Panc1 (cell line): ENCODE data around the gene RPE. TPM values are rescaled to one million over a fixed set of nuclear protein-coding genes. Genes with fewer than 3 reads are reported as not detected.

Source experiments
- ATAC-seq: fragments of 200-7000 bp; cut with Tn5 transposase; 2 replicates; pipeline ENCODE4 v1.9.1; 2020; ENCODE audit warnings: mild to moderate bottlenecking, moderate library complexity
- BruUV-seq: library from RNA; stranded (reverse); fragments of 400-500 nt; replicated peaks from 2 replicates; lab custom pipeline; 2021; lab: Mats Ljungman, UMichigan
- CTCF ChIA-PET: fragments of 300-600 bp; sonication (Branson Sonifier 250); formaldehyde crosslinking; loops from one replicate; lab custom pipeline; 2022; ENCODE audit warnings: antibody characterized with exemption; lab: Charles Lee
- POLR2A ChIA-PET: fragments of 300-600 bp; sonication (Branson Sonifier 250); formaldehyde crosslinking; loops from one replicate; lab custom pipeline; 2022; ENCODE audit warnings: antibody characterized with exemption; lab: Charles Lee
- DNase-seq: peaks from one replicate; pipeline ENCODE4 v3.0.0-alpha.2; 2010; ENCODE audit warnings: low read depth, low spot score
- H3K27ac ChIP-seq: 2 replicates; pipeline ENCODE4 v1.5.1; 2011; ENCODE audit warnings: mild to moderate bottlenecking, low read length, inconsistent platforms
- H3K27me3 ChIP-seq: fragments of 200-500 bp; sonication (Bioruptor generic); 2 replicates; pipeline ENCODE4 v1.6.0; 2014; ENCODE audit warnings: low read length, inconsistent platforms; ENCODE audit not compliant: control insufficient read depth, insufficient read depth
- H3K36me3 ChIP-seq: fragments of 200-500 bp; sonication (Bioruptor generic); 2 replicates; pipeline ENCODE4 v1.5.1; 2014; ENCODE audit warnings: inconsistent platforms, mild to moderate bottlenecking, low read length, moderate library complexity; ENCODE audit not compliant: control insufficient read depth, insufficient read depth
- H3K4me1 ChIP-seq: 2 replicates; pipeline ENCODE4 v1.5.1; 2011; ENCODE audit warnings: inconsistent platforms, mild to moderate bottlenecking, low read length, moderate library complexity; ENCODE audit not compliant: control insufficient read depth, insufficient read depth
- H3K4me3 ChIP-seq, 2 experiments: 2 replicates each; pipeline ENCODE4 v1.5.1; 2011 to 2012; ENCODE audit warnings: low read depth in 2 of 2, low read length in 2 of 2, mild to moderate bottlenecking in 2 of 2, inconsistent platforms in 1 of 2, moderate library complexity in 1 of 2
- H3K9me3 ChIP-seq: fragments of 200-500 bp; sonication (Bioruptor generic); 2 replicates; pipeline ENCODE4 v1.5.1; 2014; ENCODE audit warnings: low read depth, mild to moderate bottlenecking, inconsistent platforms, low read length, moderate library complexity; ENCODE audit not compliant: control insufficient read depth, insufficient read depth
- POLR2AphosphoS5 ChIP-seq: IDR thresholded peaks from 2 replicates; pipeline ENCODE4 v1.6.1; 2012; ENCODE audit warnings: mild to moderate bottlenecking, low read depth, low read length, moderate library complexity
- SIN3A ChIP-seq: IDR thresholded peaks from 2 replicates; pipeline ENCODE4 v1.6.1; 2012; ENCODE audit warnings: low read depth, mild to moderate bottlenecking, low read length, moderate library complexity, borderline replicate concordance; ENCODE audit not compliant: insufficient read depth
- TCF7L2 ChIP-seq: IDR thresholded peaks from 2 replicates; pipeline ENCODE4 v1.6.1; 2011; ENCODE audit warnings: mild to moderate bottlenecking, low read depth, low read length, inconsistent platforms
- in situ Hi-C: cut with HindIII; loops from 2 replicates; pipeline ENCODE4 v1.10.0; 2016; ENCODE audit warnings: low sequenced_read_pairs, low pct_unique_long_range_greater_than_20kb
- intact Hi-C: fragments of 100-400 bp; cut with micrococcal nuclease; formaldehyde crosslinking; loops from one replicate; pipeline ENCODE4 v1.10.0; 2022; ENCODE audit not compliant: unreplicated experiment
- total RNA-seq: library from RNA; stranded (reverse); gene quantifications from one replicate; pipeline ENCODE4 v1.2.1, GENCODE V29; 2021; ENCODE audit not compliant: unreplicated experiment
- TF ChIP-seq, protein P1 (sequence below), 2 experiments: IDR thresholded peaks; 2 replicates each; pipeline ENCODE4 v1.6.1; 2011 to 2012; ENCODE audit warnings: low read depth in 2 of 2, control low read depth in 1 of 2, low read length in 1 of 2, mild to moderate bottlenecking in 1 of 2, moderate library complexity in 1 of 2; ENCODE audit not compliant: insufficient read depth in 1 of 2
- TF ChIP-seq, protein P2 (sequence below): fragments of 450-650 bp; IDR thresholded peaks from 2 replicates; pipeline ENCODE4 v1.5.1; 2017; ENCODE audit warnings: mild to moderate bottlenecking

The RPE gene
- total RNA-seq, 1 experiment from 2014 or later = 100 TPM

DNA sequence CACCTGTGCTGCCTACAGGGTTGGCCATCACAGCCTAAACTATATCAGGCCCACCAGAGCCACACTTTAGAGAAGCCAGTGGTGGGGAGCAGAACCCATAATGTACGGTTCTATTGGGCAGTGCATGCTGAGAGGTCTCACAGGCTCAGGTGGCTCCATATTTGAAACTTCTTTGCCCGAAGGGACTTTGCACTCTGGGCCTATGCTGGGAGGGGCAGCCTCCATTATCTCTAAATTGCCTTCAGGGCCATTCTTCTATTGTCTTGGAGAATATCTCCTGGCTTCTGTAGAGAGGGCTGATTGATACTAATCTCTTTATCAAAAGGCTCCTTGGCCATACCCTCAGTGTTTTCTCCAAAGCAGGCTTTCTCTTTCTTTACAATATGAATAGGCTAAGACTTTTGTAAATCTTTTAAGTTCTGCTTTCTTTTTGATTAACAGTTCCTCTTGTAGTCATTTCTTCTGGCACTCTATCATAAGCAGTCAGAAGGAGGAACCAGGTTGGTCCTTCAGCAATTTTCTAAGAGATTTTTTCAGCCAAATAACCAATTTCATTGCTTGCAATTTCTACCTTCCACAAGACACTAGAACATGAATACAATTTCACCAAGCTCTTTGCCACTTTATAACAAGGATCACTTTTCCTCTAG lies 44.5 kb downstream of the RPE start:
- Histone ChIP-seq H3K4me1 (no peaks in the 10 kb centered on the region), H3K9me3 (no peaks in the 10 kb centered on the region), H3K36me3 (no peaks in the 10 kb centered on the region), H3K4me3 (no peak overlapping the region), H3K27ac (no peak overlapping the region), H3K27me3 (no peaks in the 10 kb centered on the region)
- intact Hi-C loops (no loop called here), in situ Hi-C loops (no loop called here)
- CTCF ChIA-PET = no interaction called here
- POLR2A ChIA-PET = no interaction called here
- DNase-seq = no peak
- TF ChIP-seq, protein P1, sequence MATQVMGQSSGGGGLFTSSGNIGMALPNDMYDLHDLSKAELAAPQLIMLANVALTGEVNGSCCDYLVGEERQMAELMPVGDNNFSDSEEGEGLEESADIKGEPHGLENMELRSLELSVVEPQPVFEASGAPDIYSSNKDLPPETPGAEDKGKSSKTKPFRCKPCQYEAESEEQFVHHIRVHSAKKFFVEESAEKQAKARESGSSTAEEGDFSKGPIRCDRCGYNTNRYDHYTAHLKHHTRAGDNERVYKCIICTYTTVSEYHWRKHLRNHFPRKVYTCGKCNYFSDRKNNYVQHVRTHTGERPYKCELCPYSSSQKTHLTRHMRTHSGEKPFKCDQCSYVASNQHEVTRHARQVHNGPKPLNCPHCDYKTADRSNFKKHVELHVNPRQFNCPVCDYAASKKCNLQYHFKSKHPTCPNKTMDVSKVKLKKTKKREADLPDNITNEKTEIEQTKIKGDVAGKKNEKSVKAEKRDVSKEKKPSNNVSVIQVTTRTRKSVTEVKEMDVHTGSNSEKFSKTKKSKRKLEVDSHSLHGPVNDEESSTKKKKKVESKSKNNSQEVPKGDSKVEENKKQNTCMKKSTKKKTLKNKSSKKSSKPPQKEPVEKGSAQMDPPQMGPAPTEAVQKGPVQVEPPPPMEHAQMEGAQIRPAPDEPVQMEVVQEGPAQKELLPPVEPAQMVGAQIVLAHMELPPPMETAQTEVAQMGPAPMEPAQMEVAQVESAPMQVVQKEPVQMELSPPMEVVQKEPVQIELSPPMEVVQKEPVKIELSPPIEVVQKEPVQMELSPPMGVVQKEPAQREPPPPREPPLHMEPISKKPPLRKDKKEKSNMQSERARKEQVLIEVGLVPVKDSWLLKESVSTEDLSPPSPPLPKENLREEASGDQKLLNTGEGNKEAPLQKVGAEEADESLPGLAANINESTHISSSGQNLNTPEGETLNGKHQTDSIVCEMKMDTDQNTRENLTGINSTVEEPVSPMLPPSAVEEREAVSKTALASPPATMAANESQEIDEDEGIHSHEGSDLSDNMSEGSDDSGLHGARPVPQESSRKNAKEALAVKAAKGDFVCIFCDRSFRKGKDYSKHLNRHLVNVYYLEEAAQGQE (IDR thresholded peaks at IDR 0.05; ENCODE audit: insufficient read depth in 1 of 2, low read depth in 2 of 2, low read length in 1 of 2) = no peak
- no peak for TF ChIP-seq SIN3A
- no peak for TF ChIP-seq TCF7L2
- TF ChIP-seq POLR2AphosphoS5 = no peak
- TF ChIP-seq, protein P2, sequence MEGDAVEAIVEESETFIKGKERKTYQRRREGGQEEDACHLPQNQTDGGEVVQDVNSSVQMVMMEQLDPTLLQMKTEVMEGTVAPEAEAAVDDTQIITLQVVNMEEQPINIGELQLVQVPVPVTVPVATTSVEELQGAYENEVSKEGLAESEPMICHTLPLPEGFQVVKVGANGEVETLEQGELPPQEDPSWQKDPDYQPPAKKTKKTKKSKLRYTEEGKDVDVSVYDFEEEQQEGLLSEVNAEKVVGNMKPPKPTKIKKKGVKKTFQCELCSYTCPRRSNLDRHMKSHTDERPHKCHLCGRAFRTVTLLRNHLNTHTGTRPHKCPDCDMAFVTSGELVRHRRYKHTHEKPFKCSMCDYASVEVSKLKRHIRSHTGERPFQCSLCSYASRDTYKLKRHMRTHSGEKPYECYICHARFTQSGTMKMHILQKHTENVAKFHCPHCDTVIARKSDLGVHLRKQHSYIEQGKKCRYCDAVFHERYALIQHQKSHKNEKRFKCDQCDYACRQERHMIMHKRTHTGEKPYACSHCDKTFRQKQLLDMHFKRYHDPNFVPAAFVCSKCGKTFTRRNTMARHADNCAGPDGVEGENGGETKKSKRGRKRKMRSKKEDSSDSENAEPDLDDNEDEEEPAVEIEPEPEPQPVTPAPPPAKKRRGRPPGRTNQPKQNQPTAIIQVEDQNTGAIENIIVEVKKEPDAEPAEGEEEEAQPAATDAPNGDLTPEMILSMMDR = no peak
- no peak for ATAC-seq
- BruUV-seq = no TSS peak

GRCh38 chr2:210049831-210050230 lies 47.4 kb downstream of the RPE start:
- no peaks in the 10 kb centered on the region for H3K27me3 ChIP-seq
- no peak overlapping the region for H3K27ac ChIP-seq
- no peaks in the 10 kb centered on the region for H3K4me1 ChIP-seq
- intact Hi-C loops = no loop called here
- no TSS peak for BruUV-seq
- no peak for ATAC-seq
- no peak overlapping the region for H3K4me3 ChIP-seq
- no peaks in the 10 kb centered on the region for H3K36me3 ChIP-seq
- no peaks in the 10 kb centered on the region for H3K9me3 ChIP-seq
- ChIA-PET POLR2A (no interaction called here), CTCF (no interaction called here)
- DNase-seq = no peak
- in situ Hi-C loops = no loop called here
- no peak for TF ChIP-seq TCF7L2
- no peak for TF ChIP-seq POLR2AphosphoS5
- TF ChIP-seq, protein P1 (IDR thresholded peaks at IDR 0.05; ENCODE audit: insufficient read depth in 1 of 2, low read depth in 2 of 2, low read length in 1 of 2) = no peak
- TF ChIP-seq, protein P2 = no peak
- no peak for TF ChIP-seq SIN3A
